ENCODE data around the gene CDC42BPB. TPM values are rescaled to one million over a fixed set of nuclear protein-coding genes. Genes with fewer than 3 reads are reported as not detected.

CDC42BPB gene
- total and polyA plus RNA-seq, 12 donors, result 29.6 to 83.6 (median 69.3) TPM

- WGBS, 2 donors, result 96 to 97% methylated on average over 9 of the region's 9 CpGs
- Histone ChIP-seq H3K9me3 (no peaks in the 10 kb centered on the region), H3K27ac (no peak overlapping the region), H3K36me3 (peaks cover 0 to 100% (median 85%) of the 10 kb centered on the region in 9 donors), H3K27me3 (no peaks in the 10 kb centered on the region), H3K4me1 (peaks cover 0 to 8% (median 0%) of the 10 kb centered on the region in 9 donors), H3K4me3 (no peak overlapping the region)
- ATAC-seq, result no peak
- TF ChIP-seq, protein P1, sequence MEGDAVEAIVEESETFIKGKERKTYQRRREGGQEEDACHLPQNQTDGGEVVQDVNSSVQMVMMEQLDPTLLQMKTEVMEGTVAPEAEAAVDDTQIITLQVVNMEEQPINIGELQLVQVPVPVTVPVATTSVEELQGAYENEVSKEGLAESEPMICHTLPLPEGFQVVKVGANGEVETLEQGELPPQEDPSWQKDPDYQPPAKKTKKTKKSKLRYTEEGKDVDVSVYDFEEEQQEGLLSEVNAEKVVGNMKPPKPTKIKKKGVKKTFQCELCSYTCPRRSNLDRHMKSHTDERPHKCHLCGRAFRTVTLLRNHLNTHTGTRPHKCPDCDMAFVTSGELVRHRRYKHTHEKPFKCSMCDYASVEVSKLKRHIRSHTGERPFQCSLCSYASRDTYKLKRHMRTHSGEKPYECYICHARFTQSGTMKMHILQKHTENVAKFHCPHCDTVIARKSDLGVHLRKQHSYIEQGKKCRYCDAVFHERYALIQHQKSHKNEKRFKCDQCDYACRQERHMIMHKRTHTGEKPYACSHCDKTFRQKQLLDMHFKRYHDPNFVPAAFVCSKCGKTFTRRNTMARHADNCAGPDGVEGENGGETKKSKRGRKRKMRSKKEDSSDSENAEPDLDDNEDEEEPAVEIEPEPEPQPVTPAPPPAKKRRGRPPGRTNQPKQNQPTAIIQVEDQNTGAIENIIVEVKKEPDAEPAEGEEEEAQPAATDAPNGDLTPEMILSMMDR (IDR thresholded peaks at IDR 0.05), result no peak
- no peak for DNase-seq
- intact Hi-C loops (cut with DNase I), result no loop called here
Measured at GRCh38 chr14:102979406-102979805, 77.9 kb downstream of the CDC42BPB start.

DNA sequence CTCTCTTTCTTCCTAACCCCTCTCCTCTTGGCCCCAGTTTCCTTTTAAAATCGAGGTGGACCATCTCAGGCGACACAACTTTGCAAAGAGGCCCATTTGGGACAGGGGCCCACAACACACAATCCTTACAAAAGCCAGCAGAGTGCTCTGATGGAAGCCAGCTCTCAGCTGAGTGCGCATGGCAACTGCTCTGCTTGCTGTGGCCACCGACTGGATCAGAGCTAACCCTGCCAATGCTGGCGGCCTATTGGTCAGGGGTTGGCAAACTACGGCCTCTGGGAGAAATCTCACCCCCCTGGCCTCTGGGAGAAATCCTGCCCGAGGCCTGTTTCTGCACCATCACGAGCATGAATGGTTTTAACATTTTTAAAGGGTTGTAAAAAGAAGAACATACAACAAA, 79.9 kb downstream of the CDC42BPB start:
- Histone ChIP-seq H3K4me1 (peaks cover 0 to 8% (median 0%) of the 10 kb centered on the region in 9 donors), H3K4me3 (no peak overlapping the region), H3K9me3 (no peaks in the 10 kb centered on the region), H3K27ac (no peak overlapping the region), H3K27me3 (no peaks in the 10 kb centered on the region), H3K36me3 (peaks cover 0 to 100% (median 86%) of the 10 kb centered on the region in 9 donors)
- TF ChIP-seq, protein P1 (IDR thresholded peaks at IDR 0.05), result no peak
- DNase-seq (no peak), ATAC-seq (no peak)
- intact Hi-C loops (cut with DNase I), result no loop called here
- 92 to 93% methylated on average over 8 of the region's 8 CpGs for WGBS, 2 donors

- intact Hi-C loops (cut with DNase I), result no loop called here
- ATAC-seq, result no peak
- H3K36me3 ChIP-seq, result peaks cover 2 to 100% (median 88%) of the 10 kb centered on the region in 9 donors
Measured at GRCh38 chr14:102975662-102976061, 81.7 kb downstream of the CDC42BPB start.

GRCh38 chr14:102973706-102974285, 83.6 kb downstream of the CDC42BPB start:
- Histone ChIP-seq H3K4me3 (no peak overlapping the region), H3K36me3 (peaks cover 2 to 100% (median 87%) of the 10 kb centered on the region in 9 donors), H3K27ac (no peak overlapping the region), H3K9me3 (no peaks in the 10 kb centered on the region), H3K27me3 (no peaks in the 10 kb centered on the region), H3K4me1 (no peaks in the 10 kb centered on the region)
- TF ChIP-seq, protein P1 (IDR thresholded peaks at IDR 0.05), result no peak
- no peak for ATAC-seq
- 75 to 78% methylated on average over 22 of the region's 22 CpGs for WGBS, 2 donors
- no peak for DNase-seq
- intact Hi-C loops (cut with DNase I), result no loop called here

More at GRCh38 chr14:102975662-102976061, 81.7 kb downstream of the CDC42BPB start:
- Histone ChIP-seq H3K4me1 (peaks cover 0 to 6% (median 0%) of the 10 kb centered on the region in 9 donors), H3K27me3 (no peaks in the 10 kb centered on the region), H3K27ac (no peak overlapping the region), H3K9me3 (no peaks in the 10 kb centered on the region), H3K4me3 (no peak overlapping the region)
- 91 to 92% methylated on average over 17 of the region's 17 CpGs for WGBS, 2 donors
- no peak for DNase-seq
- TF ChIP-seq, protein P1 (IDR thresholded peaks at IDR 0.05), result no peak
